GM20000 (cell line): ENCODE data around the gene EYA3.

Experiments
- DNase-seq: peaks from one replicate; pipeline ENCODE4 v3.0.0; 2012; ENCODE audit warnings: low spot score
- TF ChIP-seq, protein P1 (sequence below): IDR thresholded peaks from 2 replicates; pipeline ENCODE4 v1.5.1; 2012; ENCODE audit warnings: mild to moderate bottlenecking, control low read depth; ENCODE audit errors: extremely low read depth, missing control alignments

EYA3 gene

GRCh38 chr1:27922272-27922671, 166.1 kb downstream of the EYA3 start:
- DNase-seq, result no peak
- TF ChIP-seq, protein P1, sequence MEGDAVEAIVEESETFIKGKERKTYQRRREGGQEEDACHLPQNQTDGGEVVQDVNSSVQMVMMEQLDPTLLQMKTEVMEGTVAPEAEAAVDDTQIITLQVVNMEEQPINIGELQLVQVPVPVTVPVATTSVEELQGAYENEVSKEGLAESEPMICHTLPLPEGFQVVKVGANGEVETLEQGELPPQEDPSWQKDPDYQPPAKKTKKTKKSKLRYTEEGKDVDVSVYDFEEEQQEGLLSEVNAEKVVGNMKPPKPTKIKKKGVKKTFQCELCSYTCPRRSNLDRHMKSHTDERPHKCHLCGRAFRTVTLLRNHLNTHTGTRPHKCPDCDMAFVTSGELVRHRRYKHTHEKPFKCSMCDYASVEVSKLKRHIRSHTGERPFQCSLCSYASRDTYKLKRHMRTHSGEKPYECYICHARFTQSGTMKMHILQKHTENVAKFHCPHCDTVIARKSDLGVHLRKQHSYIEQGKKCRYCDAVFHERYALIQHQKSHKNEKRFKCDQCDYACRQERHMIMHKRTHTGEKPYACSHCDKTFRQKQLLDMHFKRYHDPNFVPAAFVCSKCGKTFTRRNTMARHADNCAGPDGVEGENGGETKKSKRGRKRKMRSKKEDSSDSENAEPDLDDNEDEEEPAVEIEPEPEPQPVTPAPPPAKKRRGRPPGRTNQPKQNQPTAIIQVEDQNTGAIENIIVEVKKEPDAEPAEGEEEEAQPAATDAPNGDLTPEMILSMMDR, result no peak
